D721Med (cell line): ENCODE results near the gene TSHZ1.

ENCODE experiments used
- DNase-seq: peaks from one replicate; pipeline ENCODE4 v3.0.0; 2011; ENCODE audit warnings: low spot score; ENCODE audit not compliant: insufficient read length
- FAIRE-seq: peaks from 2 replicates; lab custom pipeline; 2011; peaks lifted over from hg19 to GRCh38; lab: Jason Lieb, UNC
- TF ChIP-seq, protein P1 (sequence below): IDR thresholded peaks from 2 replicates; pipeline ENCODE4 v1.5.1; 2012; ENCODE audit warnings: mild to moderate bottlenecking, control low read depth; ENCODE audit not compliant: insufficient read depth; ENCODE audit errors: missing control alignments

Gene TSHZ1

GRCh38 chr18:75235896-75236295, 25.3 kb downstream of the TSHZ1 start:
- DNase-seq (no peak), FAIRE-seq (no peak)
- TF ChIP-seq, protein P1, sequence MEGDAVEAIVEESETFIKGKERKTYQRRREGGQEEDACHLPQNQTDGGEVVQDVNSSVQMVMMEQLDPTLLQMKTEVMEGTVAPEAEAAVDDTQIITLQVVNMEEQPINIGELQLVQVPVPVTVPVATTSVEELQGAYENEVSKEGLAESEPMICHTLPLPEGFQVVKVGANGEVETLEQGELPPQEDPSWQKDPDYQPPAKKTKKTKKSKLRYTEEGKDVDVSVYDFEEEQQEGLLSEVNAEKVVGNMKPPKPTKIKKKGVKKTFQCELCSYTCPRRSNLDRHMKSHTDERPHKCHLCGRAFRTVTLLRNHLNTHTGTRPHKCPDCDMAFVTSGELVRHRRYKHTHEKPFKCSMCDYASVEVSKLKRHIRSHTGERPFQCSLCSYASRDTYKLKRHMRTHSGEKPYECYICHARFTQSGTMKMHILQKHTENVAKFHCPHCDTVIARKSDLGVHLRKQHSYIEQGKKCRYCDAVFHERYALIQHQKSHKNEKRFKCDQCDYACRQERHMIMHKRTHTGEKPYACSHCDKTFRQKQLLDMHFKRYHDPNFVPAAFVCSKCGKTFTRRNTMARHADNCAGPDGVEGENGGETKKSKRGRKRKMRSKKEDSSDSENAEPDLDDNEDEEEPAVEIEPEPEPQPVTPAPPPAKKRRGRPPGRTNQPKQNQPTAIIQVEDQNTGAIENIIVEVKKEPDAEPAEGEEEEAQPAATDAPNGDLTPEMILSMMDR: no peak

- TF ChIP-seq, protein P1: no peak
- FAIRE-seq (peak; percentile 70), DNase-seq (no peak)
These were observed 27.5 kb downstream of the TSHZ1 start for GRCh38 chr18:75238100-75238499.

GRCh38 chr18:75238786-75239185, 28.2 kb downstream of the TSHZ1 start:
- DNase-seq (no peak), FAIRE-seq (no peak)
- TF ChIP-seq, protein P1: no peak

DNA sequence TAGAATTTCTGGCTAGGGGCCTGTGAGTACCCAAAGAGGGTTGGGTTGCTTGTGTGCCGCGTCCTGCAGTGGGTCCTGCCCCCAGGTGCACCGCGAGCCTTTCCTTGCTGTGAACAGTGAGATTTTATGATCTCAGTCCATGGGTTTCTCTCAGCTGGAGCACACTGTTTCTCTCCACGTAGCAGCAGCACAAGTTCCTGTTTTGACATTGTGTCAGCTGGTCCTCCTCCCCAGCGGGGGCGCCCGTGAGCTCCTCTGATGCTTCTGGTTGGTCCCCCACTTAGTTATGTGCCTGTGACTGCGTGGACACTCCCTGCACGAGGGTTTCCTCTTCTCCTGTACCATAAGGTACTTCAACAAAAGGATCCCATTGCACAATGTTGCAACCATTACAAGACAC, 29.8 kb downstream of the TSHZ1 start:
- no peak for DNase-seq
- TF ChIP-seq, protein P1: no peak
- no peak for FAIRE-seq

DNA sequence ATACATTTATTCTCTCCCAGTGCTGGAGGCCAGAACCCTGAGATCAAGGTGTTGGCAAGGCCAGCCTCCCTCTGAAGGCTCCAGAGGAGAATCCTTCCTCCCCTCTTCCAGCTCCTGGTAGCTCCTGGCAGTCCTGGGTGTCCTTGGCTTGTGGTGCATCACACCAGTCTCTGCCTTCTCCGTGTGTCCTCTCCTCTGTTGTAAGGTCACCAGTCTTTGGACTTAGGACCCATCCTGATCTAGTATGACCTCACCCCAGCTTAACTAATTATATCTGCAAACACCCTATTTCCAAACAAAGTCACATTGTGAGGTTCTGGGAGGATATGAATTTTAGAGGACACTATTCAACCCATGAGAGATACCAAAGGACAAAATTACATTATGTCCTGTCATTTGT, 31.1 kb downstream of the TSHZ1 start:
- FAIRE-seq (no peak), DNase-seq (no peak)
- TF ChIP-seq, protein P1: no peak

GRCh38 chr18:75244351-75245313, 34.0 kb downstream of the TSHZ1 start:
- FAIRE-seq (peak; percentile 82), DNase-seq (peak; percentile 61)
- TF ChIP-seq, protein P1: peak; percentile 36
